ENCODE data around the gene CYP2D6. TPM values are rescaled to one million over a fixed set of nuclear protein-coding genes. Genes with fewer than 3 reads are reported as not detected.
"Not testable (repeated sequence)": the region's sequence is repeated elsewhere in the genome, so short reads cannot be mapped to it uniquely, and the experiment has no call there.

The CYP2D6 gene
- polyA plus RNA-seq, 6 donors from 2014 or later, result 0.14 to 0.61 TPM; not detected in 4

DNA sequence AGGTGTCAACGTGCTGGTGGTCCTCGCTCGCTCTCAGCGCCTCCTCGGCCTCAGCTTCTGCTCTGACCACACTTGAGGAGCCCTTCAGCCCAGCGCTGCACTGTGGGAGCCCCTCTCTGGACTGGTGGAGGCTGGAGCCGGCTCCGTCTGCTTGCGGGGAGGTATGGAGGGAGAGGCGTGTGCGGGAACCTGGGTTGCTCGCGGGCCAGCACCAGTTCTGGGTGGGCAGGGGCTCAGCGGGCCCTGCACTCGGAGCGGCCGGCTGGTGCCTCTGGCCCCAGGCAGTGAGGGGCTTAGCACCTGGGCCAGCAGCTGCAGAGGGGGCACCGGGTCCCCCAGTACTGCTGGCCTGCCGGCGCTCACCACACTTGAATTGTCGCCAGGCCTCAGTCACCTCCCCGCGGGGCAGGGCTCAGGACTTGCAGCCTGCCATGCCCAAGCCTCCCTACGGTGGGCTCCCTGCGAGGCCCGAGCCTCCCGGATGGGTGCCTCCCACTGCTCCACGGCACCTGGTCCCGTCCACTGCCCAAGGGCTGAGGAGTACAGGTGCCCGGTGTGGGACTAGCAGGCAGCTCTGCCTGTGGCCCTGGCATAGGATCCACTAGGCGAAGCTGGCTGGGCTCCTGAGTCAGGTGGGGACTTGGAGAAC lies 7.6 kb upstream of the CYP2D6 start:
- DNase-seq (no peak), ATAC-seq (ENCODE audit: low read depth in 2 of 2) (no peak)
- peaks cover 0 to 20% of the 10 kb centered on the region in 2 donors for H3K36me3 Mint-ChIP-seq
- no peak overlapping the region for H3K4me3 Mint-ChIP-seq
- no peak overlapping the region for H3K27ac Mint-ChIP-seq
- H3K27me3 Mint-ChIP-seq, result no peaks in the 10 kb centered on the region
- H3K4me1 Mint-ChIP-seq, result no peaks in the 10 kb centered on the region
- peaks cover 0 to 2% (median 0%) of the 10 kb centered on the region in 7 donors for H3K9me3 Mint-ChIP-seq

DNA sequence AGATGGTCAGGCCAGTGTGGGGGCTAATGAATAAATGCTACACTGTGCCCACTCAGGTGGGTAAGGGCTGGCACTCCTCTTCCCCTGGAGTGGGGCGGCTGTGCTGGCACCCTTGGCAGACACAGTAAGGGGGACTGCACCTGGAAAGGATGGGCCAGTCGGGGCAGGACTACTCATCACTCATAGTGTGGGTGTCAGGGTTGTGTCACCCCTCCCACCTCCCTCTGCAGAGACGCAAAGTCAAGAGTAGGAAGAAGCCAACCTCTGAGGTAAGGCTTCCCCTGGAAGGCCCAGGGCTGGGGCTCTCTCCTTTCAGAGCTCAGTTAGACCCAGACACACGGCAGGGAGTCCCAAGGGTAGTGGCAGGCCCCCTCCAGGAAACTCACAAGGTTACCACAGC lies 5.1 kb upstream of the CYP2D6 start:
- not testable (repeated sequence) for H3K4me1 Mint-ChIP-seq; ATAC-seq (ENCODE audit: low read depth in 2 of 2); DNase-seq; H3K9me3 Mint-ChIP-seq; H3K4me3 Mint-ChIP-seq; H3K27me3 Mint-ChIP-seq; H3K27ac Mint-ChIP-seq
- H3K36me3 Mint-ChIP-seq, result peaks cover 0 to 13% of the 10 kb centered on the region in 2 donors

DNA sequence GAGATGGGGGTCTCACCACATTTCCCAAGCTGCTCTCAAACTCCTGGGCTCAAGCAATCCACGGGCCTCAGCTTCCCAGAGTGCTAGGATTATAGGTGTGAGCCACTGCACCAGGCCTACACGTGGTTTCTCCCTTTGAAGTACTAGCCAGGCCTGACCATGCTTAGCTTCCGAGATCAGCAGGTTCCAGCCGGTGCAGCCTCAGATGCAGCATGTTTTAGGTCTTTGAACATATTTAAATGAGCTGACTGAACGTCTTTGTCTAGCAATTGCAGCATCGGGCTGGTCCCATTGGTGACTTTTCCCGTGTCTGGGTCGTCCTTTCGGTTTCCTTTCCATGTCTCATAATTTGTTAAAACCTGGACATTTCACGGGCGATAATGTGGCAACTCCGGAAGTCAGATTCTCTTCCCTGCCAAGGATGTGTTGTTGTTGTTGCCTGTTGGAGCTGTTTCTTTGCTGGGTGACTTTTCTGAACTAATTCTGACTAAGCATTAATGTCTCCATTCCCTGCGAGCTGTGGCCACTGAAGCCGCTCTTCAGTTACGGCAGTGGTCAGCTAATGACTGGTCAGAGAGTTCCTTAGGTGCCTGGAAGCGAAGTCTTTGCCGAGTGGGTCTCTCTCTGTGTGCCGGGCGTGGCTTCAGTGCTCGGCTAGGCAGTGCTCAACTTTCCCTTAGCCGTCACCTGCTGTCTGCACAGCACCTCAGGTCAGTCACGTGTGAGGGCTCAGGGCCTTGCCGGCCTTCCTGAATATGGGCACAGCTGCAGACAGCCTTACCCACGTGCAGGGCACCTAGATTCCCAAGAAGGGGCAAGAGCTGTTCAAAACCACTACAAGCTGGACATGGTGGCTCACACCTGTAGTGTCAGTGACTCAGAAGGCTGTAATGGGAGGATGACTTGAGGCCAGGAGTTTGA lies 3.8 kb upstream of the CYP2D6 start:
- no peaks in the 10 kb centered on the region for H3K27me3 Mint-ChIP-seq
- peaks cover 0 to 4% of the 10 kb centered on the region in 2 donors for H3K36me3 Mint-ChIP-seq
- peaks cover 0 to 2% (median 0%) of the 10 kb centered on the region in 7 donors for H3K9me3 Mint-ChIP-seq
- no peak overlapping the region for H3K4me3 Mint-ChIP-seq
- DNase-seq (no peak), ATAC-seq (ENCODE audit: low read depth in 2 of 2) (no peak)
- H3K27ac Mint-ChIP-seq, result peak overlapping the region in 1 of 6 donors; percentile 20
- H3K4me1 Mint-ChIP-seq, result no peaks in the 10 kb centered on the region

DNA sequence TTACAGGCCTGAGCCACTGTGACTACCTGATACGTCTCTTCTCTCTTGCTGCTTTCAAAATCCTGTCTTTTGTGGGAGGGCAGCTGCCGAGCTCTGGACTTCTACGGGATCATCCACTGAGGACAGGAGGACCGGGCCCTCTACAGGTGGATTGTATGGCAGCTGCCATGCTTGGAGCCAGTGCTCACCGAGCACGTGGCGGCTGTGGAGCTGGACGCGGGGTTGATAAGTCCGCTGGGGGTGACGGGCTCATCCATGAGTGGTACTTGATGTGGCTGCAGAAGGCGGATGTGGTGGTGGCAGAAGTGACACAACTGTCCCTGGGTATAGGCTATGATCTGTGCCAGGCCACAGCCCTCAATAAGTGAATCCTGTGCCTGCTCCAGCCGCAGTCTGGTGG lies 1.8 kb upstream of the CYP2D6 start:
- DNase-seq (no peak), ATAC-seq (ENCODE audit: low read depth in 2 of 2) (no peak)
- Mint-ChIP-seq H3K4me3 (no peak overlapping the region), H3K36me3 (no peaks in the 10 kb centered on the region), H3K4me1 (peaks cover 0 to 7% (median 0%) of the 10 kb centered on the region in 3 donors), H3K27ac (peak overlapping the region in 1 of 6 donors; percentile 39), H3K27me3 (no peaks in the 10 kb centered on the region), H3K9me3 (peaks cover 0 to 2% (median 0%) of the 10 kb centered on the region in 7 donors)

DNA sequence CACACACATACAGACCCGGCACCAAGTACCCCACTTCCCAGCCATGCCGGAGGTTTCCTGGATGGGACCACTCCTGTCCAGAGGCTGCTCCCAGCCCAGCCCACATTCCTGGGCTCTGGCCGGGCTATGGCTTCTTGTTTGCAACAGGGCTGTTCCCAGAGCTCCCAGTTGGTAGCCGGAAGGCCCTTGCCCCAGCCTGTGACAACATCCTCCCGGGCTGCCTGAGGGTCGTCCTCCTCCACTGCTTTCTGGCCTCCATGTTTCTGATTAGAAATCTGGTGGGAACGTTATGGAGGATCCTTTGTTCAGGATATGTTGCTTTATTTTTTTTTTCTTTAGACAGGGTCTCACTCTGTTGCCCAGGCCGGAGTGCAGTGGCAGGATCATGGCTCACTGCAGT lies 952 bp upstream of the CYP2D6 start:
- Mint-ChIP-seq H3K4me3 (no peak overlapping the region), H3K27me3 (no peaks in the 10 kb centered on the region), H3K27ac (no peak overlapping the region), H3K9me3 (peaks cover 0 to 2% (median 0%) of the 10 kb centered on the region in 7 donors), H3K4me1 (peaks cover 0 to 7% (median 0%) of the 10 kb centered on the region in 3 donors), H3K36me3 (no peaks in the 10 kb centered on the region)
- DNase-seq (no peak), ATAC-seq (ENCODE audit: low read depth in 2 of 2) (no peak)

DNA sequence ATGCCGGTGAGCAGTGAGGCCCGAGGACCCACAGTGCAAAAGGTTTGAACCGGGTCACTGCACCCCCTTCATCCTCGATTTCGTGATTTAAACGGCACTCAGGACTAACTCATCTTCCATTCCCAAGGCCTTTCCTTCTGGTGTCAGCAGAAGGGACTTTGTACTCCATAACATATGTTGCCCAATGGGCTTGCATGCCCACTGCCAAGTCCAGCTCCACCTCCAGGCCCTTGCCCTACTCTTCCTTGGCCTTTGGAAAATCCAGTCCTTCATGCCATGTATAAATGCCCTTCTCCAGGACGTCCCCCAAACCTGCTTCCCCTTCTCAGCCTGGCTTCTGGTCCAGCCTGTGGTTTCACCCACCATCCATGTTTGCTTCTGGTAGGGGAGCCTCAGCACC lies 428 bp downstream of the CYP2D6 start:
- H3K9me3 Mint-ChIP-seq; H3K27ac Mint-ChIP-seq; H3K36me3 Mint-ChIP-seq; ATAC-seq (ENCODE audit: low read depth in 2 of 2); DNase-seq; H3K4me3 Mint-ChIP-seq; H3K4me1 Mint-ChIP-seq; H3K27me3 Mint-ChIP-seq: not testable (repeated sequence)

DNA sequence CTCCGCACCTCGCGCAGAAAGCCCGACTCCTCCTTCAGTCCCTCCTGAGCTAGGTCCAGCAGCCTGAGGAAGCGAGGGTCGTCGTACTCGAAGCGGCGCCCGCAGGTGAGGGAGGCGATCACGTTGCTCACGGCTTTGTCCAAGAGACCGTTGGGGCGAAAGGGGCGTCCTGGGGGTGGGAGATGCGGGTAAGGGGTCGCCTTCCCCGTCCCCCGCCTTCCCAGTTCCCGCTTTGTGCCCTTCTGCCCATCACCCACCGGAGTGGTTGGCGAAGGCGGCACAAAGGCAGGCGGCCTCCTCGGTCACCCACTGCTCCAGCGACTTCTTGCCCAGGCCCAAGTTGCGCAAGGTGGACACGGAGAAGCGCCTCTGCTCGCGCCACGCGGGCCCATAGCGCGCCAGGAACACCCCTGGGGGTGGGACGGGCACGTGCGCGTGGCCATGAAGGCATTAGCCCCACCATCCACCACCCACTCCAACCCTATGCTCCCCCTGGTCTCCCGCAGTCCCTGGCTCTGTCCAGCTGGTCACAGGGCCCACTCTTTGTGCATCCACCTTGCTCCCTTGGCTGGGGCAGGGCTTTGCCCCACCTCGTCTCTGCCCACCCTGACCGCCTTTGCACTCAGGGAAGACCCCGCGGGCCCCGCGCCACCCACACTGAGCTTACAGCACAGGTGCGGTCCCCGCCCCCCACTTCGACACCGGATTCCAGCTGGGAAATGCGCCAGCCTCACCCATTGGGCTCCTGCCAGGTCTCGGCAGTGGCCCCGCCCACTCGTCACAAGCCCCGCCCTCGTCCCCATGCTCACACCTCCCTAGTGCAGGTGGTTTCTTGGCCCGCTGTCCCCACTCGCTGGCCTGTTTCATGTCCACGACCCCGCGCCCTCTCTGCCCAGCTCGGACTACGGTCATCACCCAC lies 1.6 kb downstream of the CYP2D6 start:
- H3K27me3 Mint-ChIP-seq; H3K4me1 Mint-ChIP-seq; H3K36me3 Mint-ChIP-seq; H3K4me3 Mint-ChIP-seq; H3K9me3 Mint-ChIP-seq; DNase-seq; ATAC-seq (ENCODE audit: low read depth in 2 of 2); H3K27ac Mint-ChIP-seq: not testable (repeated sequence)

DNA sequence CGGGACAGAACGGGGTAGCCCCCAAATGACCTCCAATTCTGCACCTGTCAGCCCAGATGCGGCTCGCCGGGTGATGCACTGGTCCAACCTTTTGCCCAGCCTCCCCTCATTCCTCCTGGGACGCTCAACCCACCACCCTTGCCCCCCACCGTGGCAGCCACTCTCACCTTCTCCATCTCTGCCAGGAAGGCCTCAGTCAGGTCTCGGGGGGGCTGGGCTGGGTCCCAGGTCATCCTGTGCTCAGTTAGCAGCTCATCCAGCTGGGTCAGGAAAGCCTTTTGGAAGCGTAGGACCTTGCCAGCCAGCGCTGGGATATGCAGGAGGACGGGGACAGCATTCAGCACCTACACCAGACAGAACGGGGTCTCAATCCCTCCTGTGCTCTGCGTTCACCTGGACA lies 2.6 kb downstream of the CYP2D6 start:
- not testable (repeated sequence) for H3K4me1 Mint-ChIP-seq; H3K36me3 Mint-ChIP-seq; H3K9me3 Mint-ChIP-seq; ATAC-seq (ENCODE audit: low read depth in 2 of 2); H3K4me3 Mint-ChIP-seq; H3K27me3 Mint-ChIP-seq; DNase-seq
- peak overlapping the region in 1 of 6 donors; percentile 20 for H3K27ac Mint-ChIP-seq

DNA sequence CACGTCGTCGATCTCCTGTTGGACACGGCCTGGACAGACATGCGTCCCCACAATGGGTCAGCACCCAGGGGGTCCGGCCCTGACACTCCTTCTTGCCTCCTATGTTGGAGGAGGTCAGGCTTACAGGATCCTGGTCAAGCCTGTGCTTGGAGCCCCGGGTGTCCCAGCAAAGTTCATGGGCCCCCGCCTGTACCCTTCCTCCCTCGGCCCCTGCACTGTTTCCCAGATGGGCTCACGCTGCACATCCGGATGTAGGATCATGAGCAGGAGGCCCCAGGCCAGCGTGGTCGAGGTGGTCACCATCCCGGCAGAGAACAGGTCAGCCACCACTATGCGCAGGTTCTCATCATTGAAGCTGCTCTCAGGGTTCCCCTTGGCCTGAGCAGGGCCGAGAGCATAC lies 3.0 kb downstream of the CYP2D6 start:
- H3K4me1 Mint-ChIP-seq, result peaks cover 0 to 7% (median 0%) of the 10 kb centered on the region in 3 donors
- DNase-seq, result no peak
- ATAC-seq (ENCODE audit: low read depth in 2 of 2), result no peak
- no peaks in the 10 kb centered on the region for H3K9me3 Mint-ChIP-seq
- peak overlapping the region in 1 of 6 donors; percentile 25 for H3K27ac Mint-ChIP-seq
- H3K27me3 Mint-ChIP-seq, result no peaks in the 10 kb centered on the region
- H3K4me3 Mint-ChIP-seq, result no peak overlapping the region
- H3K36me3 Mint-ChIP-seq, result no peaks in the 10 kb centered on the region

DNA sequence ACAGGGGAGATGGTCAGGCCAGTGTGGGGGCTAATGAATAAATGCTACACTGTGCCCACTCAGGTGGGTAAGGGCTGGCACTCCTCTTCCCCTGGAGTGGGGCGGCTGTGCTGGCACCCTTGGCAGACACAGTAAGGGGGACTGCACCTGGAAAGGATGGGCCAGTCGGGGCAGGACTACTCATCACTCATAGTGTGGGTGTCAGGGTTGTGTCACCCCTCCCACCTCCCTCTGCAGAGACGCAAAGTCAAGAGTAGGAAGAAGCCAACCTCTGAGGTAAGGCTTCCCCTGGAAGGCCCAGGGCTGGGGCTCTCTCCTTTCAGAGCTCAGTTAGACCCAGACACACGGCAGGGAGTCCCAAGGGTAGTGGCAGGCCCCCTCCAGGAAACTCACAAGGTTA lies 7.1 kb downstream of the CYP2D6 start:
- H3K4me3 Mint-ChIP-seq; ATAC-seq (ENCODE audit: low read depth in 2 of 2); H3K27ac Mint-ChIP-seq; H3K9me3 Mint-ChIP-seq; H3K27me3 Mint-ChIP-seq; H3K36me3 Mint-ChIP-seq; DNase-seq: not testable (repeated sequence)
- peaks cover 21 to 34% (median 27%) of the 10 kb centered on the region in 3 donors for H3K4me1 Mint-ChIP-seq

DNA sequence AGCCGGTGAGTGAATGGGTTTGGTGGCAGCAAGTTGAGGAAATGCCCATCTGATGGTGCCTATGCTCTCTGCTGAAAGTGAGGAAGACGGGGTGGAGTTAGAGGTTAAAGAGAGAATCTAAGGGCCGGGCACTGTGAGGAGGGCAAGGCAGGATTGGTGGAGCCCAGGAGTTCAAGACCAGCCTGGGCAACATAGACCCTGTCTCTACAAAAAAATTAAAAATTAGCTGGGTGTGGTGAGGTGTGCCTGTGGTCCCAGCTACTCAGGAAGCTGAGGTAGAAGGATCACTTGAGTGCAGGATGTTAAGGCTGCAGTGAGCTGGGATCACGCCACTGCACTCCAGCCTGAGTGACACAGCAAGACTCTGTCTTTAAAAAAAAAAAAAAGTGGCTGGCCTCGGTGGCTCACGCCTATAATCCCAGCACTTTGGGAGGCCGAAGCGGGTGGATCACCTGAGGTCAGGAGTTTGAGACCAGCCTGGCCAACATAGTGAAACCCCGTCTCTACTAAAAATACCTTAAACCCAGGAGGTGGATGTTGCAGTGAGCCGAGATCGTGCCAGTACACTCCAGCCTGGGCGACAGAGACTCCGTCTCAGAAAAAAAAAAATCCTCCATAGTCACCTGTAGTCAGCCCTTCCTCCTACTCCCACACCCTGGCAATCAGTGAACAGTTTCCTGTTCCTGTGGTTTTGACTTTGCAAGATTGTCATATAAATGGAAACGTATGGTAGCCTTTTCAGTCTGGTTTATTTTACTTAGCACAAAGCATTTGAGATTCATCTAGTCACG lies 10.2 kb downstream of the CYP2D6 start:
- H3K4me3 Mint-ChIP-seq, result peak overlapping the region; percentile 17 to 91 (median 77)
- peaks cover 21 to 27% (median 27%) of the 10 kb centered on the region in 3 donors for H3K4me1 Mint-ChIP-seq
- peak overlapping the region in 4 of 6 donors; percentile 8 to 95 (median 53) for H3K27ac Mint-ChIP-seq
- peaks cover 0 to 14% (median 8%) of the 10 kb centered on the region in 7 donors for H3K9me3 Mint-ChIP-seq
- not testable (repeated sequence) for H3K36me3 Mint-ChIP-seq, H3K27me3 Mint-ChIP-seq
- DNase-seq (peak; percentile 10), ATAC-seq (ENCODE audit: low read depth in 2 of 2) (peak in 1 of 2 donors; percentile 72)

DNA sequence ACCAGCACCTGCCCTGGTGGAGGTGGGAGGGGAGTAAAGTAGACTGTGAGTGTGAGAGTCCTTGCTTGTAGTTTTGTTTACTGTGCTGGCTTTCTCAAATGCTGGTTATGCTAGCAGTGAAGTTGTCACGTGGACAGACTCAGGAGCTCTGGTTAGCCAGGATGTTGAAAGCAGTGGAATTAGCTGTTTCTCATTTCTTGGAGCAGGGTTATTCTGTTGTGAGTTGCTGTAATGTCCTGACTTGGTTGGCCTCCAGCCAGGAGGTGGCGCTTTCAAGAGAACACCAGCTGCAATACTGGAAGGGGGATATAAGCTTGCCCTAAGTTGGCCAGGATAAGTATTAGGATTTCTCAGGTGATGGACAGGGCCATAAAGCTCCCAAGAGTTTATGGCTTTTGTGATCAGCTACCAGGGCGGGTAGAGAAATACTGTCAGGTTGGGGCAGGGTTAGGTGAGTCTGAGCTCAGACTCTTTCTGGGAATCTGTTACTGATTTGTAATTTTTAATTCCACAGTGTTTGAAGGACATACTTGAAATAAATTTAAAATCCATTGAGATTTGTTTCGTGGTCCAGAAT lies 13.7 kb downstream of the CYP2D6 start:
- H3K4me1 Mint-ChIP-seq, result peaks cover 18 to 26% (median 24%) of the 10 kb centered on the region in 3 donors
- H3K36me3 Mint-ChIP-seq, result peaks cover 5 to 16% of the 10 kb centered on the region in 2 donors
- H3K9me3 Mint-ChIP-seq, result peaks cover 3 to 27% (median 18%) of the 10 kb centered on the region in 7 donors
- DNase-seq, result no peak
- no peaks in the 10 kb centered on the region for H3K27me3 Mint-ChIP-seq
- H3K4me3 Mint-ChIP-seq, result no peak overlapping the region
- no peak overlapping the region for H3K27ac Mint-ChIP-seq
- no peak for ATAC-seq (ENCODE audit: low read depth in 2 of 2)

Measured in naive B cell (primary cell).